H1 (cell line): Measurements from ENCODE around the gene GALR1. TPM values are rescaled to one million over a fixed set of nuclear protein-coding genes. Genes with fewer than 3 reads are reported as not detected.

Experiments used
- CTCF ChIA-PET: fragments of 300-600 bp; sonication (Branson Sonifier 250); formaldehyde crosslinking; loops from one replicate; lab custom pipeline; 2021; ENCODE audit not compliant: partially characterized antibody; lab: Charles Lee
- POLR2A ChIA-PET: fragments of 300-600 bp; sonication (Branson Sonifier 250); formaldehyde crosslinking; loops from one replicate; lab custom pipeline; 2021; ENCODE audit warnings: inconsistent platforms; ENCODE audit not compliant: partially characterized antibody; lab: Charles Lee
- DNase-seq, 2 experiments: peaks; one replicate each; pipeline versions ENCODE4 v3.0.0 to v3.0.0-alpha.2; 2010 to 2022; ENCODE audit warnings: low spot score in 2 of 2, low read depth in 1 of 2, mixed read lengths in 1 of 2
- FAIRE-seq: peaks from 2 replicates; lab custom pipeline; 2011; peaks lifted over from hg19 to GRCh38; lab: Jason Lieb, UNC
- H2AFZ ChIP-seq: 2 replicates; pipeline ENCODE4 v1.8.1; 2012; ENCODE audit warnings: low read length, inconsistent platforms
- H2AK5ac ChIP-seq: 2 replicates; pipeline ENCODE4 v1.6.1; 2013; ENCODE audit warnings: low read depth, low read length
- H2BK120ac ChIP-seq: replicated peaks from 2 replicates; pipeline ENCODE3; 2013; ENCODE audit warnings: low read depth, low read length, inconsistent platforms
- H2BK12ac ChIP-seq: 2 replicates; pipeline ENCODE4 v1.6.1; 2013; ENCODE audit warnings: low read depth, low read length
- H2BK15ac ChIP-seq: 2 replicates; pipeline ENCODE4 v1.6.1; 2013; ENCODE audit warnings: low read length
- H2BK20ac ChIP-seq: 2 replicates; pipeline ENCODE4 v1.6.1; 2013; ENCODE audit warnings: low read length
- H2BK5ac ChIP-seq: 2 replicates; pipeline ENCODE4 v1.6.1; 2013; ENCODE audit warnings: low read depth, low read length
- H3K14ac ChIP-seq: 2 replicates; pipeline ENCODE4 v1.6.1; 2013; ENCODE audit warnings: inconsistent platforms; ENCODE audit not compliant: insufficient read length
- H3K18ac ChIP-seq: 2 replicates; pipeline ENCODE4 v1.6.1; 2013; ENCODE audit warnings: low read length; ENCODE audit errors: extremely low read depth
- H3K23ac ChIP-seq: 2 replicates; pipeline ENCODE4 v1.6.1; 2013; ENCODE audit warnings: inconsistent platforms; ENCODE audit not compliant: insufficient read length
- H3K23me2 ChIP-seq: 2 replicates; pipeline ENCODE4 v1.6.1; 2013; ENCODE audit warnings: low read depth, low read length
- H3K27ac ChIP-seq: 2 replicates; pipeline ENCODE4 v1.6.1; 2011; ENCODE audit warnings: low read depth, low read length, inconsistent platforms
- H3K27me3 ChIP-seq, 4 experiments: replicated peaks in 1 of 4; 1 replicate in 1 of 4; 2 replicates in 3 of 4; pipeline versions ENCODE4 v1.6.1 to v1.8.1; 2011 to 2013; ENCODE audit warnings: low read length in 3 of 4, mild to moderate bottlenecking in 3 of 4, inconsistent platforms in 2 of 4, mixed read lengths in 2 of 4, moderate library complexity in 1 of 4; ENCODE audit not compliant: control insufficient read depth in 3 of 4, insufficient read depth in 3 of 4; ENCODE audit errors: extremely low read depth in 1 of 4
- H3K36me3 ChIP-seq, 4 experiments: 2 replicates each; pipeline versions ENCODE4 v1.6.1 to v1.8.1; 2011 to 2013; ENCODE audit warnings: mild to moderate bottlenecking in 4 of 4, low read length in 3 of 4, moderate library complexity in 2 of 4, control low read depth in 1 of 4, inconsistent platforms in 1 of 4; ENCODE audit not compliant: insufficient read depth in 4 of 4, control insufficient read depth in 2 of 4
- H3K4ac ChIP-seq: replicated peaks from 2 replicates; pipeline ENCODE3; 2013; ENCODE audit warnings: low read length, low read depth, mixed read lengths, inconsistent platforms; ENCODE audit not compliant: insufficient read length
- H3K4me1 ChIP-seq, 4 experiments: replicated peaks in 1 of 4; 1 replicate in 1 of 4; 2 replicates in 3 of 4; pipeline versions ENCODE4 v1.6.1 to v1.8.1; 2011 to 2013; ENCODE audit warnings: low read length in 3 of 4, inconsistent platforms in 2 of 4, mixed read lengths in 1 of 4; ENCODE audit not compliant: insufficient read depth in 4 of 4, control insufficient read depth in 3 of 4
- H3K4me2 ChIP-seq, 2 experiments: 2 replicates each; pipeline versions ENCODE4 v1.6.1 to v1.8.1; 2011 to 2013; ENCODE audit warnings: low read depth in 2 of 2, low read length in 2 of 2, control low read depth in 1 of 2, inconsistent platforms in 1 of 2, mild to moderate bottlenecking in 1 of 2; ENCODE audit not compliant: insufficient read depth in 1 of 2
- H3K4me3 ChIP-seq, 4 experiments: fragments of 200-600, 300-600 bp in 1 of 4; sonication (generic), shearing (Covaris generic), sonication (Bioruptor Twin) in 1 of 4; 2 replicates each; pipeline versions ENCODE4 v1.5.1 to v1.8.1; 2011 to 2016; ENCODE audit warnings: low read length in 4 of 4, low read depth in 3 of 4, control low read depth in 2 of 4, inconsistent platforms in 2 of 4, mild to moderate bottlenecking in 2 of 4, mixed read lengths in 1 of 4, moderate library complexity in 1 of 4; ENCODE audit not compliant: insufficient read depth in 2 of 4; ENCODE audit errors: extremely low read depth in 1 of 4
- H3K56ac ChIP-seq: replicated peaks from 2 replicates; pipeline ENCODE3; 2013; ENCODE audit warnings: low read depth, mild to moderate bottlenecking, mixed read lengths, low read length, inconsistent platforms; ENCODE audit not compliant: insufficient read length
- H3K79me1 ChIP-seq: 2 replicates; pipeline ENCODE4 v1.6.1; 2013; ENCODE audit warnings: low read depth, low read length, control low read depth
- H3K79me2 ChIP-seq, 2 experiments: 2 replicates each; pipeline versions ENCODE4 v1.6.1 to v1.8.1; 2012 to 2013; ENCODE audit warnings: low read length in 2 of 2, mild to moderate bottlenecking in 2 of 2, inconsistent platforms in 1 of 2; ENCODE audit not compliant: insufficient read depth in 2 of 2, control insufficient read depth in 1 of 2
- H3K9ac ChIP-seq, 4 experiments: replicated peaks in 1 of 4; 1 replicate in 1 of 4; 2 replicates in 3 of 4; pipeline versions ENCODE4 v1.6.1 to v1.8.1; 2011 to 2013; ENCODE audit warnings: low read depth in 3 of 4, low read length in 3 of 4, control low read depth in 2 of 4, mild to moderate bottlenecking in 2 of 4, moderate library complexity in 2 of 4, inconsistent platforms in 1 of 4; ENCODE audit errors: extremely low read depth in 1 of 4
- H3K9me3 ChIP-seq, 2 experiments: 2 replicates each; pipeline versions ENCODE4 v1.6.1 to v1.8.1; 2012 to 2013; ENCODE audit warnings: mild to moderate bottlenecking in 2 of 2, moderate library complexity in 2 of 2, control low read depth in 1 of 2, inconsistent platforms in 1 of 2, low read depth in 1 of 2, low read length in 1 of 2, mixed read lengths in 1 of 2; ENCODE audit not compliant: insufficient read depth in 2 of 2
- H4K20me1 ChIP-seq, 2 experiments: replicated peaks in 1 of 2; 2 replicates each; pipeline versions ENCODE3 to v1.8.1; 2011 to 2013; ENCODE audit warnings: inconsistent platforms in 2 of 2, low read length in 2 of 2, mild to moderate bottlenecking in 1 of 2; ENCODE audit not compliant: insufficient read depth in 2 of 2, control insufficient read depth in 1 of 2
- H4K5ac ChIP-seq: 2 replicates; pipeline ENCODE4 v1.6.1; 2013; ENCODE audit warnings: low read length, low read depth, mixed read lengths, inconsistent platforms; ENCODE audit not compliant: insufficient read length
- H4K8ac ChIP-seq: 2 replicates; pipeline ENCODE4 v1.8.0; 2013; ENCODE audit warnings: mild to moderate bottlenecking, moderate library complexity, low read length, inconsistent platforms; ENCODE audit not compliant: insufficient read depth; ENCODE audit errors: extremely low read depth
- H4K91ac ChIP-seq: replicated peaks from 2 replicates; pipeline ENCODE3; 2013; ENCODE audit warnings: low read length, mixed read lengths, inconsistent platforms; ENCODE audit not compliant: insufficient read length
- RAD21 ChIP-seq, 2 experiments: IDR thresholded peaks in 1 of 2; conservative IDR thresholded peaks in 1 of 2; 2 replicates each; pipeline ENCODE4 v1.6.1; 2011; ENCODE audit warnings: low read depth in 2 of 2, low read length in 2 of 2, improper control_type of control experiment in 1 of 2, inconsistent platforms in 1 of 2, mild to moderate bottlenecking in 1 of 2, moderate library complexity in 1 of 2
- RBBP5 ChIP-seq: IDR thresholded peaks from 2 replicates; pipeline ENCODE4 v1.7.1; 2012; ENCODE audit warnings: low read depth, mild to moderate bottlenecking, inconsistent platforms, low read length, moderate library complexity, borderline replicate concordance
- ZNF274 ChIP-seq: IDR thresholded peaks from 2 replicates; pipeline ENCODE4 v1.7.0; 2012; ENCODE audit warnings: low read length, borderline replicate concordance; ENCODE audit errors: extremely low read depth
- WGBS, 2 experiments: shearing (Covaris generic) in 1 of 2; methylation state at CpG; one replicate each; pipeline versions ENCODE4 v1.1.6 to v1.1.7; 2013 to 2015; ENCODE audit warnings: low lambda C conversion rate in 2 of 2, mixed read lengths in 2 of 2, inconsistent platforms in 1 of 2, low coverage in 1 of 2, missing lambda C conversion rate in 1 of 2; ENCODE audit not compliant: insufficient replicate concordance in 2 of 2, insufficient coverage in 1 of 2, insufficient read length in 1 of 2; ENCODE audit errors: extremely low coverage in 1 of 2, missing lambda C conversion rate in 1 of 2; 5-methylcytosine and 5-hydroxymethylcytosine counted together
- polyA plus RNA-seq, 7 experiments: library from polyadenylated mRNA; depleted of rRNA in 3 of 7; stranded (reverse) in 5 of 7; unstranded in 2 of 7; fragments of >200 nt in 5 of 7; fragments of 200-250 nt in 2 of 7; gene quantifications; 1 replicate in 5 of 7; 2 replicates in 1 of 7; 4 replicates in 1 of 7; pipeline versions ENCODE4 v1.2.1 to v1.2.3, GENCODE V29; 2011 to 2013; ENCODE audit warnings: missing spikeins in 2 of 7, mixed read lengths in 2 of 7
- total RNA-seq: library from RNA; stranded (reverse); fragmentation: NEBNext Ultra II Directional; extraction: Animal tissue kit (Norgen Biotek cat#: 25700); gene quantifications from 2 replicates; pipeline ENCODE4 v1.2.1, GENCODE V29; 2021

The GALR1 gene
- total and polyA plus RNA-seq, 2 of the 8 experiments (the other 6 are each of a cell fraction or from before 2014, with no cell fraction given) = 0.09 to 1.6 TPM

- CTCF ChIA-PET = interaction anchor here (0.8 to 1.2 kb wide), 4 partner anchors 10 to 333 kb away, joined by 3 to 4 read pairs (median 4); no protein-coding TSS in a partner anchor
- no peaks in the 10 kb centered on the region for H4K20me1 ChIP-seq
- 82% methylated on average over 3 of the region's 3 CpGs; no CpG with 5 or more reads in 1 of the 2 experiments for WGBS, 2 experiments
- TF ChIP-seq RAD21 (IDR thresholded peaks at IDR 0.05 in 1 of 2, conservative IDR thresholded peaks at IDR 0.05 in 1 of 2; ENCODE audit: low read depth in 2 of 2, low read length in 2 of 2) (no peak), RBBP5 (no peak), ZNF274 (no peak)
Measured at GRCh38 chr18:77316008-77316407, 66.4 kb downstream of the GALR1 start.

More at GRCh38 chr18:77316008-77316407, 66.4 kb downstream of the GALR1 start:
- Histone ChIP-seq H3K79me2 (no peaks in the 10 kb centered on the region), H2BK15ac (no peak overlapping the region), H2BK120ac (no peak overlapping the region), H3K36me3 (no peaks in the 10 kb centered on the region), H2BK12ac (no peak overlapping the region; the same call in 1 of the 2 replicates), H4K91ac (no peak overlapping the region), H3K27ac (no peak overlapping the region), H3K9ac (no peak overlapping the region), H3K4ac (no peak overlapping the region), H3K9me3 (no peaks in the 10 kb centered on the region), H3K4me1 (no peaks in the 10 kb centered on the region; a peak in 2 of 7 replicates), H2AK5ac (no peak overlapping the region), H2BK5ac (no peak overlapping the region), H3K23me2 (no peaks in the 10 kb centered on the region), H3K79me1 (no peaks in the 10 kb centered on the region), H2BK20ac (no peak overlapping the region), H3K23ac (no peak overlapping the region), H3K56ac (no peak overlapping the region), H3K4me2 (no peak overlapping the region), H3K27me3 (no peaks in the 10 kb centered on the region), H3K14ac (no peak overlapping the region), H3K4me3 (no peak overlapping the region), H3K18ac (no peak overlapping the region), H4K5ac (no peak overlapping the region), H4K8ac (no peak overlapping the region), H2AFZ (no peak overlapping the region)
- DNase-seq = no peak
- no peak for FAIRE-seq
- POLR2A ChIA-PET = no interaction called here
